HG03342 (cell line): ENCODE data around the gene KBTBD8.

Experiments used
- ATAC-seq: cut with Tn5 transposase; IDR thresholded peaks from one replicate; pipeline ENCODE4 v1.9.1; 2021; ENCODE audit warnings: mild to moderate bottlenecking, moderate library complexity; ENCODE audit not compliant: unreplicated experiment

Gene KBTBD8

DNA sequence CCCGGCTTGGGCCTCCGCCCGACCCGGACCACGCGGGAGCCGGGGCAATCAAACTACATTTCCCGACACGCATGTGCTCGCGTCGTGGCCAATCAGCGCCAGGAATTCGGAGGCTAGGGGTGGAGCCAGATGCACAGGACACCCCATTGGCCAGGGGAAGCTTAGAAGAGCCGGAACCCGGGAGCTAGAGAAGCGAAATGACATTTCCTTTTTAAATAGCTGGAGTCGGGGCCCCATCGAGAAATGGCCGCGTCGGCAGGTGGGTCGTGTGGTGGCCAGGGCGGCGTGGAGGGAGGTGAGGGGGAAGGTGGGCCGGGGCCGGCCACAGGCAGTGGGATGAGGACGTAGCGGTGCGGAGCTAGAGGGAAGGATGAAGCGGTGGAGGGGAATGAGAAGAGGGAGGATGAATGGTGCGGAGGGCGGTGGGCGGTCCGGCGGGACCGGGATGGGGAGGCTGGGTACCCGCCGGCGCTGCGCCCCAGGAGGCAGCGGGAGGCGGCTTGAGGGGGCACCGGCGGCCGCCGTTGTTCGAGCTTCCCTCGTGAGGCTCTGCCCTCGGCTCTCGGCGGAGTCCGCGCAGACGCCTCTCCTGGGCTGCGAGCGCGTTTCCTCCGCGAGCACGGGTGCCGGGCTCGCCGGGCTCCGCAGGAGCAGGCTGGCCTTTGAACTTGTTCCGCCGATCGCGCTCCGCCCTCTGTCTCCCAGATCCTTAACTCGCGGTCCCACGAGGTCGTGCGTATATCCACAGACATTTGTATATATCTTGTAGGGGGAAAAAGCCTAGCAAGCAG lies at the start of gene KBTBD8:
KBTBD8 (plus strand) TSS at position 195 of the 791 bp plus-strand sequence; CDS start at position 244, 49 bp downstream.
- ATAC-seq: peak; percentile 91

DNA sequence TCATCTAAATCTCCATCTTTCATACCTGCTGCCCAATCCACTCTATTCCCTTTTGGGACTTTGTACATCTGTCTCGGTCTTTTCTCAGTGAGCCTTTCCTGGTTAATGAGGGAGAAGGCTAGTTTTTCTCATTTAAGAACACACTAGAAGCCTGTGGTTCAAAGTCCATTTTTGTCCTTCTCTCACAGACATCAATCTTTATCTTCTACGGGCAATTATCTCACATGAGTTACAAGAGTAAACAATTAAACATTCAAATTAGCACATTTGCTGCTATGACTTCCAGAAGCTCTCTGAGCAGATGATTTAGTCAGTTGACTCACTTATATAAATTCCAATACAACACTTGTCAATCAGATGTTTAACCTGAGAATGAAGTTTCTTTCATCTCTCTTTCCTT lies 49.3 kb upstream of the KBTBD8 start:
- ATAC-seq: no peak

- ATAC-seq: no peak
Observed at GRCh38 chr3:66949898-66950297, 48.2 kb upstream of the KBTBD8 start.

GRCh38 chr3:66952357-66952756 lies 45.8 kb upstream of the KBTBD8 start:
- ATAC-seq: no peak

- ATAC-seq: no peak
Observed at GRCh38 chr3:66953934-66954445, 44.1 kb upstream of the KBTBD8 start.

GRCh38 chr3:66956742-66957141 lies 41.4 kb upstream of the KBTBD8 start:
- no peak for ATAC-seq

GRCh38 chr3:66957367-66957766 lies 40.7 kb upstream of the KBTBD8 start:
- no peak for ATAC-seq

GRCh38 chr3:66958067-66958466 lies 40.0 kb upstream of the KBTBD8 start:
- no peak for ATAC-seq

DNA sequence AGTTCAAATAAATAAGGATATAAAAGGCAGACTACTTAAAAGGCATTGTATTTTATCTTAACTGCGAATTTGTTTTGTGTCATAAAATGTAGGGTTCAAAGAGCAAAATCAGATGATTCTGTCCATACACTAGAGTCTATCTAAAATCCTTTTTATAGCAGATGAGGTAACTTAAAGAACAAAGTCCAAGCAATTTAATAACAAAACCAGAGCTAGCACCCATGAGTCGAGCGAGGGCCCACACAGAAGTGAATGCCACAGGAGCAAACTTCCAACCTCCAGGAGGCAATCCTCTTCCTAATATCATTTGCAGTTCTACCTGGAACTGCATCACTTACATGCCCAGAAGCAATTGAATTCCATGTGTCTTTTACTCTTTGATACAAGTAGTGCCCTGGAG lies 35.4 kb upstream of the KBTBD8 start:
- ATAC-seq: no peak

GRCh38 chr3:66971245-66971644 lies 26.9 kb upstream of the KBTBD8 start:
- no peak for ATAC-seq

DNA sequence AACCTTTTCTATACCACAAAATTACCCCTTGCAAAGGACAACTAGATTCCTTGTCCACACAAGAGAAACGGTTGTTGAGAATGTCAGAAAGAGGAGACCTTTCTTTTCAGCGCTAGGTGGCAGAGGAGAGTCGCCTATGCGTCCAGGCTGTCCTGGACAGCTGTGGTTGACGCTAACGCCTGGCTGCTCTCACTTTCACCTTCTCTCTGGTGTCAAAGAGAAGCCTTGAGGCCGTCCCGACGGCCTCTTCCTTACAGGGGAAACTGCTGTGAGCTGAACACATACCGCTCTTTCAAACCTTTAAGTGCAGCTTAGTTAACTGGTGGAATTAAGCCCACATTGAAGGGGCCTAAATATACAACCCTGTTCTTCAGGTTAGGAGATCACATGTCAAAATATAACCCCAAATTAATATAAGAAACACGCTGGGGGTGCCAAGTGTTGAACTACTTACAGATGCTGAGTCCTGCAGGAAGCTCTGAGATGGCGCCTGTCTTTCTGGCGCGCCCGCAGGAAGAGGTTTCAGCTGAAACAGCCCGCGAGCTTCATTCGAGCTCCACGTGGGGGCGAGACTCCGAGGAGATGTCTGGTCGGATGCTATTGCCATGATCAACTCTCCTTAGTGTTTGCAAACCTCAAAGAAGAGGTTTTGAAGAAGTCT lies 26.1 kb upstream of the KBTBD8 start:
- peak; percentile 99 for ATAC-seq

DNA sequence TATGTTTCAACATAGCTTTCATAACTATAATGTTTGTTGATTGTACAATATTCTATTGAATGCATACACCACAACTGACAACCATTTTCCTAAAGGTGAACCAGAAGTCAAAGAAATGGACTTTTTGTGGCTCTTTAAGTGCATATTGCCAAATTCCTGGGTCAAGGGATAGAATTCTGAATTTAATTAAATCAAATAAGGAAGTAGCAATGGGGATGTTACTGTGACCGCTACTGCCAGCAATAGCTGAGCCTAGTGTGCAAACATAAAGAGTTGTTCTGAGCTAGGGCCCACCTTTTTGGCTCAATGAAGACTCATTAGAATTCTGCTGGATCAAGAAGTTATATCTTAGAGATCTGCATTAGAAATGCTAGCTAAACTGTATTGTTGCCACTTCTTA lies 17.3 kb upstream of the KBTBD8 start:
- ATAC-seq: no peak

DNA sequence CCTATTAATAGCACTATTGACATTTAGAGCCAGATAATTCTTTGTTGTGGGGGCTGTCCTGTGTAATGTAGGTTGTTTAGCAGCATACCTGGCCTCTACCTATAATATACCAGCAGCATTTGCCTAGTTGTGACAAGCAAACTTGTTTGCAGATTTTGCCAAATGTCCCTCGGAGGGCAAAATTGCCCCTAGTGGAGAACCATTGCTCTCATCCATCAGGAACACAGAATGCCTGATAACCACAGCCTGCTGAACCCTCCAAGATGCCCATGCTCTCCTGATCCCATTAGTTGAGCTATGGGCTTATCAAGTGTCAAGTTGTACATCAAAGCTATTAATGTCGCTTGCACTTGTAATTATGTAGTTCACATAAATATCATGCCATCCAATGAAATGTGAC lies 15.0 kb upstream of the KBTBD8 start:
- ATAC-seq: no peak

GRCh38 chr3:66985336-66985920 lies 12.7 kb upstream of the KBTBD8 start:
- ATAC-seq: no peak

DNA sequence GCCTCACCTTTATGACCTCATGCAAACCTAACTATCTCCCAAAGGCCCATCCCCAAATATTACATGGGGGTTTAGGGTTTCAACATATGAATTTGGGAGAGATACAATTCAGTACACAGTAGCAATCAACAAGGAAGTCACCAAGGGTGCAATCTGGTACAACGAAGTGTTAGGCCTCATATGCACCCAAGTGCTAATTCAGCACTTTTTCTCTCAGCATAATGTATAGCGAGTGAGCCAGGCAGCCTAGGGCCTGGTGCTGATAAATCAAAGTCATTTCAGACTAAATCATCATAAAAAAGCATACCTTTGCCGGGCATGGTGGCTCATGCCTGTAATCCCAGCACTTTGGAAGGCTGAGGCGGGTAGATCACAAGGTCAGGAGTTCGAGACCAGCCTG lies 11.7 kb upstream of the KBTBD8 start:
- no peak for ATAC-seq

GRCh38 chr3:66989241-66989640 lies 8.9 kb upstream of the KBTBD8 start:
- no peak for ATAC-seq

- ATAC-seq: peak; percentile 78
Observed at GRCh38 chr3:66989860-66990696, 8.0 kb upstream of the KBTBD8 start.

GRCh38 chr3:66991459-66991858 lies 6.6 kb upstream of the KBTBD8 start:
- no peak for ATAC-seq

GRCh38 chr3:66993082-66993481 lies 5.0 kb upstream of the KBTBD8 start:
- ATAC-seq: no peak

GRCh38 chr3:66994588-66994987 lies 3.5 kb upstream of the KBTBD8 start:
- ATAC-seq: no peak

- ATAC-seq: no peak
Observed at GRCh38 chr3:66996696-66997095, 1.4 kb upstream of the KBTBD8 start.
